Stimulated activated naive CD8-positive, alpha-beta T cell treated with anti-CD3 and anti-CD28 coated beads, Interleukin-15, amount 100 ng/mL, for 72 hours (primary cell): Measurements from ENCODE around the gene MBIP.

Experiments
- ATAC-seq: fragments of 150-1000 bp; cut with Tn5 transposase; 2 replicates; pipeline ENCODE4 v1.10.0; 2021; ENCODE audit warnings: mild to moderate bottlenecking, moderate library complexity
- DNase-seq, 2 donors: peaks; one replicate each; pipeline ENCODE4 v3.0.0; 2021 to 2022
- H3K27ac Mint-ChIP-seq, 2 donors: one replicate each; pipeline ENCODE4 v1.8.0; 2022; ENCODE audit warnings: mild to moderate bottlenecking in 2 of 2, mixed read lengths in 2 of 2, moderate library complexity in 2 of 2
- H3K27me3 Mint-ChIP-seq: one replicate; pipeline ENCODE4 v1.8.0; 2022; ENCODE audit warnings: mixed read lengths
- H3K4me1 Mint-ChIP-seq: one replicate; pipeline ENCODE4 v1.8.0; 2022; ENCODE audit warnings: mild to moderate bottlenecking, mixed read lengths
- H3K4me3 Mint-ChIP-seq, 2 donors: one replicate each; pipeline ENCODE4 v1.8.0; 2022; ENCODE audit warnings: mild to moderate bottlenecking in 2 of 2, mixed read lengths in 2 of 2, moderate library complexity in 1 of 2
- H3K9me3 Mint-ChIP-seq, 2 donors: one replicate each; pipeline ENCODE4 v1.8.0; 2022; ENCODE audit warnings: mixed read lengths in 2 of 2

The MBIP gene

GRCh38 chr14:36324897-36325296 is 4.5 kb upstream of the MBIP start:
- Mint-ChIP-seq H3K27ac (no peak overlapping the region), H3K27me3 (peaks cover 41% of the 10 kb centered on the region), H3K4me1 (peaks cover 5% of the 10 kb centered on the region), H3K9me3 (peaks cover 0 to 6% of the 10 kb centered on the region in 2 donors), H3K4me3 (no peak overlapping the region)
- ATAC-seq (no peak), DNase-seq (no peak)

GRCh38 chr14:36320897-36321381 is 502 bp upstream of the MBIP start:
- peaks cover 16% of the 10 kb centered on the region for H3K4me1 Mint-ChIP-seq
- DNase-seq (peak in 1 of 2 donors; percentile 8), ATAC-seq (peak; percentile 10)
- peak overlapping the region; percentile 93 to 96 for H3K4me3 Mint-ChIP-seq
- peaks cover 0 to 6% of the 10 kb centered on the region in 2 donors for H3K9me3 Mint-ChIP-seq
- peak overlapping the region; percentile 94 to 97 for H3K27ac Mint-ChIP-seq
- H3K27me3 Mint-ChIP-seq: peaks cover 10% of the 10 kb centered on the region

- Mint-ChIP-seq H3K9me3 (peaks cover 0 to 6% of the 10 kb centered on the region in 2 donors), H3K4me1 (peaks cover 27% of the 10 kb centered on the region), H3K4me3 (peak overlapping the region; percentile 93 to 96), H3K27me3 (peaks cover 7% of the 10 kb centered on the region), H3K27ac (peak overlapping the region; percentile 94 to 97)
- DNase-seq: no peak
- ATAC-seq: no peak
Observed at GRCh38 chr14:36319899-36320199, 588 bp downstream of the MBIP start.

GRCh38 chr14:36317650-36318049 is 2.8 kb downstream of the MBIP start:
- H3K27me3 Mint-ChIP-seq: no peaks in the 10 kb centered on the region
- ATAC-seq (peak; percentile 19), DNase-seq (no peak)
- peaks cover 33% of the 10 kb centered on the region for H3K4me1 Mint-ChIP-seq
- H3K4me3 Mint-ChIP-seq: peak overlapping the region; percentile 2 to 64
- H3K27ac Mint-ChIP-seq: peak overlapping the region in 1 of 2 donors; percentile 14
- H3K9me3 Mint-ChIP-seq: peaks cover 0 to 6% of the 10 kb centered on the region in 2 donors

- Mint-ChIP-seq H3K27me3 (no peaks in the 10 kb centered on the region), H3K4me3 (peak overlapping the region in 1 of 2 donors; percentile 13), H3K4me1 (peaks cover 33% of the 10 kb centered on the region), H3K9me3 (peaks cover 0 to 6% of the 10 kb centered on the region in 2 donors), H3K27ac (peak overlapping the region in 1 of 2 donors; percentile 20)
- ATAC-seq (no peak), DNase-seq (no peak)
Observed at GRCh38 chr14:36316131-36316530, 4.3 kb downstream of the MBIP start.

GRCh38 chr14:36315159-36315853 is 5.1 kb downstream of the MBIP start:
- peak overlapping the region; percentile 38 to 66 for H3K4me3 Mint-ChIP-seq
- H3K27ac Mint-ChIP-seq: peak overlapping the region; percentile 47 to 84
- DNase-seq (peak; percentile 48 to 51), ATAC-seq (peak; percentile 88)
- H3K9me3 Mint-ChIP-seq: no peaks in the 10 kb centered on the region
- peaks cover 27% of the 10 kb centered on the region for H3K4me1 Mint-ChIP-seq
- no peaks in the 10 kb centered on the region for H3K27me3 Mint-ChIP-seq

- DNase-seq: no peak
- Mint-ChIP-seq H3K4me3 (no peak overlapping the region), H3K4me1 (peaks cover 27% of the 10 kb centered on the region), H3K9me3 (no peaks in the 10 kb centered on the region), H3K27me3 (no peaks in the 10 kb centered on the region), H3K27ac (no peak overlapping the region)
- no peak for ATAC-seq
Observed at GRCh38 chr14:36313898-36314297, 6.5 kb downstream of the MBIP start.

- H3K4me1 Mint-ChIP-seq: peaks cover 27% of the 10 kb centered on the region
- H3K27me3 Mint-ChIP-seq: no peaks in the 10 kb centered on the region
- DNase-seq: no peak
- ATAC-seq: no peak
- no peak overlapping the region for H3K4me3 Mint-ChIP-seq
- H3K27ac Mint-ChIP-seq: no peak overlapping the region
- no peaks in the 10 kb centered on the region for H3K9me3 Mint-ChIP-seq
Observed at GRCh38 chr14:36313206-36313605, 7.2 kb downstream of the MBIP start.

- no peaks in the 10 kb centered on the region for H3K4me1 Mint-ChIP-seq
- ATAC-seq: no peak
- H3K27ac Mint-ChIP-seq: no peak overlapping the region
- no peak overlapping the region for H3K4me3 Mint-ChIP-seq
- H3K27me3 Mint-ChIP-seq: no peaks in the 10 kb centered on the region
- H3K9me3 Mint-ChIP-seq: no peaks in the 10 kb centered on the region
- DNase-seq: no peak
Observed at GRCh38 chr14:36306836-36307235, 13.6 kb downstream of the MBIP start.

- Mint-ChIP-seq H3K27me3 (no peaks in the 10 kb centered on the region), H3K27ac (no peak overlapping the region), H3K4me1 (no peaks in the 10 kb centered on the region), H3K9me3 (no peaks in the 10 kb centered on the region), H3K4me3 (no peak overlapping the region)
- ATAC-seq (no peak), DNase-seq (no peak)
Observed at GRCh38 chr14:36304895-36305294, 15.5 kb downstream of the MBIP start.

- Mint-ChIP-seq H3K4me3 (no peak overlapping the region), H3K4me1 (no peaks in the 10 kb centered on the region), H3K27me3 (no peaks in the 10 kb centered on the region), H3K9me3 (no peaks in the 10 kb centered on the region), H3K27ac (peak overlapping the region in 1 of 2 donors; percentile 46)
- no peak for DNase-seq
- no peak for ATAC-seq
Observed at GRCh38 chr14:36303960-36304359, 16.5 kb downstream of the MBIP start.

GRCh38 chr14:36302823-36303222 is 17.6 kb downstream of the MBIP start:
- Mint-ChIP-seq H3K9me3 (no peaks in the 10 kb centered on the region), H3K4me3 (no peak overlapping the region), H3K27me3 (no peaks in the 10 kb centered on the region), H3K27ac (peak overlapping the region in 1 of 2 donors; percentile 35), H3K4me1 (no peaks in the 10 kb centered on the region)
- DNase-seq: no peak
- peak; percentile 45 for ATAC-seq

- DNase-seq: no peak
- Mint-ChIP-seq H3K9me3 (no peaks in the 10 kb centered on the region), H3K27me3 (no peaks in the 10 kb centered on the region), H3K4me3 (no peak overlapping the region), H3K27ac (no peak overlapping the region), H3K4me1 (no peaks in the 10 kb centered on the region)
- ATAC-seq: no peak
Observed at GRCh38 chr14:36301159-36301558, 19.3 kb downstream of the MBIP start.

GRCh38 chr14:36300337-36300736 is 20.1 kb downstream of the MBIP start:
- H3K4me1 Mint-ChIP-seq: no peaks in the 10 kb centered on the region
- no peaks in the 10 kb centered on the region for H3K9me3 Mint-ChIP-seq
- DNase-seq (no peak), ATAC-seq (no peak)
- no peaks in the 10 kb centered on the region for H3K27me3 Mint-ChIP-seq
- H3K27ac Mint-ChIP-seq: peak overlapping the region in 1 of 2 donors; percentile 71
- H3K4me3 Mint-ChIP-seq: no peak overlapping the region

GRCh38 chr14:36295642-36296627 is 24.5 kb downstream of the MBIP start:
- ATAC-seq (no peak), DNase-seq (no peak)
- Mint-ChIP-seq H3K4me1 (no peaks in the 10 kb centered on the region), H3K27ac (peak overlapping the region in 1 of 2 donors; percentile 40), H3K9me3 (no peaks in the 10 kb centered on the region), H3K27me3 (no peaks in the 10 kb centered on the region), H3K4me3 (no peak overlapping the region)

- Mint-ChIP-seq H3K27ac (no peak overlapping the region), H3K27me3 (no peaks in the 10 kb centered on the region), H3K4me1 (no peaks in the 10 kb centered on the region), H3K9me3 (no peaks in the 10 kb centered on the region), H3K4me3 (no peak overlapping the region)
- DNase-seq: no peak
- no peak for ATAC-seq
Observed at GRCh38 chr14:36294543-36294942, 25.9 kb downstream of the MBIP start.
